Esophagus squamous epithelium (tissue), 5 donors: ENCODE results near the gene ZBTB24. TPM values are rescaled to one million over a fixed set of nuclear protein-coding genes. Genes with fewer than 3 reads are reported as not detected.

Experiments
- DNase-seq: peaks from one replicate; lab custom pipeline; 2025; lab: John Stamatoyannopoulos, UW
- H3K27ac ChIP-seq, 4 donors: fragments of 200-600 bp; sonication (generic); one replicate each; pipeline ENCODE4 v1.5.1; 2016 to 2019; ENCODE audit warnings: mild to moderate bottlenecking in 1 of 4
- H3K27me3 ChIP-seq, 4 donors: fragments of 200-600 bp; sonication (generic); 1 replicate in 3 of 4; 2 replicates in 1 of 4; pipeline versions ENCODE4 v1.5.1 to v1.6.0; 2017 to 2021; ENCODE audit warnings: antibody characterized with exemption in 1 of 4
- H3K36me3 ChIP-seq, 3 donors: fragments of 200-600 bp; sonication (generic); one replicate each; pipeline ENCODE4 v1.5.1; 2016 to 2019
- H3K4me1 ChIP-seq, 3 donors: fragments of 200-600 bp; sonication (generic); one replicate each; pipeline ENCODE4 v1.5.1; 2017 to 2019
- H3K4me3 ChIP-seq, 4 donors: fragments of 200-600 bp; sonication (generic); 1 replicate in 3 of 4; 2 replicates in 1 of 4; pipeline ENCODE4 v1.5.1; 2016 to 2019; ENCODE audit warnings: mild to moderate bottlenecking in 2 of 4, moderate library complexity in 1 of 4
- H3K9me3 ChIP-seq, 3 donors: fragments of 200-600 bp; sonication (generic); one replicate each; pipeline ENCODE4 v1.5.1; 2016 to 2019
- CTCF ChIP-seq, 6 experiments: fragments of 450-650 bp in 4 of 6; fragments of 200-600 bp in 2 of 6; sonication (generic) in 2 of 6; IDR thresholded peaks; one replicate each; pipeline ENCODE4 v1.5.1; 2016 to 2019; ENCODE audit warnings: antibody characterized with exemption in 6 of 6, mild to moderate bottlenecking in 4 of 6, moderate library complexity in 4 of 6
- POLR2A ChIP-seq, 4 donors: fragments of 450-650 bp; IDR thresholded peaks; one replicate each; pipeline ENCODE4 v1.6.1; 2017; ENCODE audit warnings: antibody characterized with exemption in 4 of 4, mild to moderate bottlenecking in 4 of 4, moderate library complexity in 3 of 4
- WGBS, 2 donors: methylation state at CpG; one replicate each; pipeline ENCODE4 v1.1.5; 2018; 5-methylcytosine and 5-hydroxymethylcytosine counted together
- intact Hi-C: fragments of 100-400 bp; cut with DNase I; formaldehyde crosslinking; loops from one replicate; pipeline ENCODE4 v1.15.0; 2022
- total RNA-seq, 4 donors: library from RNA; depleted of rRNA; stranded (reverse); fragments of >200 nt; gene quantifications; one replicate each; pipeline ENCODE4 v1.1.0, GENCODE V29; 2016
- donor health status: DM: yes; HTN: yes; CAD: no.

Gene ZBTB24
- total RNA-seq, 4 donors from 2014 or later = 3.9 to 8.4 (median 7.0) TPM

GRCh38 chr6:109447087-109447486 lies 35.9 kb downstream of the ZBTB24 start:
- 100% methylated on average over 1 of the region's 10 CpGs for WGBS, 2 donors
- DNase-seq = no peak
- H3K9me3 ChIP-seq = no peaks in the 10 kb centered on the region
- TF ChIP-seq CTCF (IDR thresholded peaks at IDR 0.05) (no peak), POLR2A (IDR thresholded peaks at IDR 0.05) (no peak)
- H3K4me1 ChIP-seq = peaks cover 0 to 39% (median 3%) of the 10 kb centered on the region in 3 donors
- intact Hi-C loops = no loop called here
- H3K4me3 ChIP-seq = no peak overlapping the region
- H3K36me3 ChIP-seq = peaks cover 0 to 56% (median 11%) of the 10 kb centered on the region in 3 donors
- H3K27me3 ChIP-seq = no peaks in the 10 kb centered on the region
- H3K27ac ChIP-seq = no peak overlapping the region

- 72 to 84% methylated on average over 4 to 6 of the region's 8 CpGs for WGBS, 2 donors
- intact Hi-C loops = no loop called here
- Histone ChIP-seq H3K27ac (no peak overlapping the region), H3K4me3 (no peak overlapping the region), H3K27me3 (no peaks in the 10 kb centered on the region), H3K36me3 (peaks cover 0 to 50% (median 11%) of the 10 kb centered on the region in 3 donors), H3K4me1 (peaks cover 3 to 45% (median 9%) of the 10 kb centered on the region in 3 donors), H3K9me3 (no peaks in the 10 kb centered on the region)
- no peak for TF ChIP-seq CTCF (IDR thresholded peaks at IDR 0.05)
- no peak for TF ChIP-seq POLR2A (IDR thresholded peaks at IDR 0.05)
- no peak for DNase-seq
Observed at GRCh38 chr6:109446541-109446940, 36.5 kb downstream of the ZBTB24 start.

- no peaks in the 10 kb centered on the region for H3K9me3 ChIP-seq
- H3K4me3 ChIP-seq = no peak overlapping the region
- DNase-seq = no peak
- H3K27ac ChIP-seq = no peak overlapping the region
- no peaks in the 10 kb centered on the region for H3K27me3 ChIP-seq
- TF ChIP-seq CTCF (IDR thresholded peaks at IDR 0.05) (no peak), POLR2A (IDR thresholded peaks at IDR 0.05) (no peak)
- peaks cover 0 to 48% (median 11%) of the 10 kb centered on the region in 3 donors for H3K36me3 ChIP-seq
- 90% methylated on average over 7 of the region's 15 CpGs; no CpG with 5 or more reads in 1 of the 2 donors for WGBS, 2 donors
- intact Hi-C loops = no loop called here
- H3K4me1 ChIP-seq = peaks cover 7 to 49% (median 12%) of the 10 kb centered on the region in 3 donors
Observed at GRCh38 chr6:109446072-109446471, 36.9 kb downstream of the ZBTB24 start.

- H3K4me3 ChIP-seq = no peak overlapping the region
- H3K9me3 ChIP-seq = no peaks in the 10 kb centered on the region
- H3K4me1 ChIP-seq = peaks cover 9 to 50% (median 12%) of the 10 kb centered on the region in 3 donors
- peaks cover 0 to 48% (median 11%) of the 10 kb centered on the region in 3 donors for H3K36me3 ChIP-seq
- no peak overlapping the region for H3K27ac ChIP-seq
- no peak for DNase-seq
- intact Hi-C loops = no loop called here
- no peak for TF ChIP-seq POLR2A (IDR thresholded peaks at IDR 0.05)
- no peak for TF ChIP-seq CTCF (IDR thresholded peaks at IDR 0.05)
- 75 to 79% methylated on average over 4 to 7 of the region's 9 CpGs for WGBS, 2 donors
- H3K27me3 ChIP-seq = no peaks in the 10 kb centered on the region
Observed at GRCh38 chr6:109445382-109445781, 37.6 kb downstream of the ZBTB24 start.

- Histone ChIP-seq H3K27me3 (no peaks in the 10 kb centered on the region), H3K4me3 (no peak overlapping the region), H3K27ac (no peak overlapping the region), H3K36me3 (peaks cover 0 to 48% (median 11%) of the 10 kb centered on the region in 3 donors), H3K9me3 (no peaks in the 10 kb centered on the region), H3K4me1 (peaks cover 9 to 55% (median 19%) of the 10 kb centered on the region in 3 donors)
- TF ChIP-seq CTCF (IDR thresholded peaks at IDR 0.05) = no peak
- TF ChIP-seq POLR2A (IDR thresholded peaks at IDR 0.05) = no peak
- intact Hi-C loops = no loop called here
- no peak for DNase-seq
- WGBS, 2 donors = 100% methylated on average over 1 of the region's 10 CpGs; no CpG with 5 or more reads in 1 of the 2 donors
Observed at GRCh38 chr6:109443425-109443950, 39.5 kb downstream of the ZBTB24 start.
